HEK293T (cell line): ENCODE measurements around the gene GON7.

ENCODE experiments used
- ELF4 ChIP-seq: fragments of 450-650 bp; IDR thresholded peaks from 2 replicates; pipeline ENCODE4 v1.6.1; 2017; ENCODE audit warnings: antibody characterized with exemption
- FOXK2 ChIP-seq: fragments of 450-650 bp; IDR thresholded peaks from 2 replicates; pipeline ENCODE4 v1.6.1; 2016; ENCODE audit warnings: mild to moderate bottlenecking
- HDGF ChIP-seq: fragments of 450-650 bp; IDR thresholded peaks from 2 replicates; pipeline ENCODE4 v1.6.1; 2017; ENCODE audit warnings: antibody characterized with exemption, borderline replicate concordance
- L3MBTL2 ChIP-seq: fragments of 450-650 bp; conservative IDR thresholded peaks from 2 replicates; pipeline ENCODE4 v1.6.1; 2016; ENCODE audit warnings: mild to moderate bottlenecking
- TARDBP ChIP-seq: fragments of 450-650 bp; IDR thresholded peaks from 2 replicates; pipeline ENCODE4 v1.6.1; 2016

- TF ChIP-seq TARDBP (no peak), L3MBTL2 (no peak), FOXK2 (no peak), ELF4 (no peak), HDGF (no peak)
Observed at GRCh38 chr14:93214598-93214997, 7.7 kb upstream of the GON7 start.
